Activated naive CD8-positive, alpha-beta T cell (primary cell): Measurements from ENCODE around the gene RELA.
A peak's percentile ranks its signal among the peaks of the same experiment; 100 is the strongest.

Experiments used
- H3K27ac Mint-ChIP-seq: one replicate; pipeline ENCODE4 v1.8.0; 2021; ENCODE audit warnings: mixed read lengths
- H3K27me3 Mint-ChIP-seq: one replicate; pipeline ENCODE4 v1.8.0; 2021; ENCODE audit warnings: mixed read lengths
- H3K36me3 Mint-ChIP-seq: one replicate; pipeline ENCODE4 v1.8.0; 2021; ENCODE audit warnings: mixed read lengths
- H3K4me1 Mint-ChIP-seq: one replicate; pipeline ENCODE4 v1.8.0; 2021; ENCODE audit warnings: low read depth, mixed read lengths
- H3K4me3 Mint-ChIP-seq: one replicate; pipeline ENCODE4 v1.8.0; 2021; ENCODE audit warnings: mild to moderate bottlenecking, mixed read lengths
- H3K9me3 Mint-ChIP-seq: one replicate; pipeline ENCODE4 v1.8.0; 2021; ENCODE audit warnings: low read depth, mixed read lengths

Gene RELA

GRCh38 chr11:65655570-65656332 is 7.0 kb downstream of the RELA start:
- Mint-ChIP-seq H3K36me3 (no peaks in the 10 kb centered on the region), H3K27me3 (no peaks in the 10 kb centered on the region), H3K4me3 (peak overlapping the region; percentile 30), H3K9me3 (no peaks in the 10 kb centered on the region), H3K27ac (peak overlapping the region; percentile 62), H3K4me1 (peaks cover 72% of the 10 kb centered on the region)

- H3K4me3 Mint-ChIP-seq: no peak overlapping the region
- no peaks in the 10 kb centered on the region for H3K27me3 Mint-ChIP-seq
- peaks cover 64% of the 10 kb centered on the region for H3K4me1 Mint-ChIP-seq
- peak overlapping the region; percentile 41 for H3K27ac Mint-ChIP-seq
- no peaks in the 10 kb centered on the region for H3K36me3 Mint-ChIP-seq
- H3K9me3 Mint-ChIP-seq: no peaks in the 10 kb centered on the region
Observed at GRCh38 chr11:65654375-65655349, 8.1 kb downstream of the RELA start.

- Mint-ChIP-seq H3K27me3 (no peaks in the 10 kb centered on the region), H3K4me3 (peak overlapping the region; percentile 89), H3K9me3 (no peaks in the 10 kb centered on the region), H3K4me1 (peaks cover 55% of the 10 kb centered on the region), H3K27ac (peak overlapping the region; percentile 93), H3K36me3 (no peaks in the 10 kb centered on the region)
Observed at GRCh38 chr11:65653229-65654225, 9.2 kb downstream of the RELA start.

GRCh38 chr11:65652511-65653228 is 10.0 kb downstream of the RELA start:
- Mint-ChIP-seq H3K9me3 (no peaks in the 10 kb centered on the region), H3K4me1 (peaks cover 56% of the 10 kb centered on the region), H3K27me3 (no peaks in the 10 kb centered on the region), H3K4me3 (peak overlapping the region; percentile 89), H3K36me3 (no peaks in the 10 kb centered on the region), H3K27ac (peak overlapping the region; percentile 93)

GRCh38 chr11:65651589-65652510 is 10.9 kb downstream of the RELA start:
- peaks cover 48% of the 10 kb centered on the region for H3K4me1 Mint-ChIP-seq
- no peaks in the 10 kb centered on the region for H3K36me3 Mint-ChIP-seq

GRCh38 chr11:65651339-65651588 is 11.5 kb downstream of the RELA start:
- Mint-ChIP-seq H3K4me1 (peaks cover 45% of the 10 kb centered on the region), H3K27me3 (no peaks in the 10 kb centered on the region), H3K36me3 (no peaks in the 10 kb centered on the region), H3K27ac (peak overlapping the region; percentile 89), H3K4me3 (peak overlapping the region; percentile 77), H3K9me3 (no peaks in the 10 kb centered on the region)

More at GRCh38 chr11:65651589-65652510, 10.9 kb downstream of the RELA start:
- Mint-ChIP-seq H3K9me3 (no peaks in the 10 kb centered on the region), H3K27ac (peak overlapping the region; percentile 89), H3K27me3 (no peaks in the 10 kb centered on the region), H3K4me3 (peak overlapping the region; percentile 77)

GRCh38 chr11:65650547-65651338 is 12.0 kb downstream of the RELA start:
- H3K36me3 Mint-ChIP-seq: no peaks in the 10 kb centered on the region
- peak overlapping the region; percentile 89 for H3K27ac Mint-ChIP-seq

GRCh38 chr11:65649656-65650546 is 12.8 kb downstream of the RELA start:
- H3K27ac Mint-ChIP-seq: no peak overlapping the region
- peaks cover 33% of the 10 kb centered on the region for H3K4me1 Mint-ChIP-seq

More at GRCh38 chr11:65650547-65651338, 12.0 kb downstream of the RELA start:
- Mint-ChIP-seq H3K4me1 (peaks cover 40% of the 10 kb centered on the region), H3K9me3 (no peaks in the 10 kb centered on the region), H3K4me3 (no peak overlapping the region), H3K27me3 (no peaks in the 10 kb centered on the region)

GRCh38 chr11:65648997-65649493 is 13.7 kb downstream of the RELA start:
- H3K27ac Mint-ChIP-seq: no peak overlapping the region
- H3K9me3 Mint-ChIP-seq: no peaks in the 10 kb centered on the region
- H3K4me3 Mint-ChIP-seq: no peak overlapping the region
- no peaks in the 10 kb centered on the region for H3K27me3 Mint-ChIP-seq
- H3K4me1 Mint-ChIP-seq: peaks cover 32% of the 10 kb centered on the region
- no peaks in the 10 kb centered on the region for H3K36me3 Mint-ChIP-seq

More at GRCh38 chr11:65649656-65650546, 12.8 kb downstream of the RELA start:
- no peak overlapping the region for H3K4me3 Mint-ChIP-seq
- no peaks in the 10 kb centered on the region for H3K9me3 Mint-ChIP-seq
- no peaks in the 10 kb centered on the region for H3K27me3 Mint-ChIP-seq
- no peaks in the 10 kb centered on the region for H3K36me3 Mint-ChIP-seq

GRCh38 chr11:65646958-65647701 is 15.6 kb downstream of the RELA start:
- H3K4me3 Mint-ChIP-seq: no peak overlapping the region
- peaks cover 28% of the 10 kb centered on the region for H3K4me1 Mint-ChIP-seq
- no peak overlapping the region for H3K27ac Mint-ChIP-seq
- H3K27me3 Mint-ChIP-seq: no peaks in the 10 kb centered on the region
- no peaks in the 10 kb centered on the region for H3K9me3 Mint-ChIP-seq
- H3K36me3 Mint-ChIP-seq: no peaks in the 10 kb centered on the region

- H3K27me3 Mint-ChIP-seq: no peaks in the 10 kb centered on the region
- no peak overlapping the region for H3K4me3 Mint-ChIP-seq
- H3K27ac Mint-ChIP-seq: no peak overlapping the region
- no peaks in the 10 kb centered on the region for H3K36me3 Mint-ChIP-seq
- H3K9me3 Mint-ChIP-seq: no peaks in the 10 kb centered on the region
- peaks cover 27% of the 10 kb centered on the region for H3K4me1 Mint-ChIP-seq
Observed at GRCh38 chr11:65646288-65646957, 16.3 kb downstream of the RELA start.
